Measurements from ENCODE around the gene RAD51B.
"Not testable (repeated sequence)": the region's sequence is repeated elsewhere in the genome, so short reads cannot be mapped to it uniquely, and the experiment has no call there.

The RAD51B gene

GRCh38 chr14:68174446-68174845, 354.9 kb downstream of the RAD51B start:
- no peak for DNase-seq (ENCODE audit: low read depth in 2 of 2)

DNA sequence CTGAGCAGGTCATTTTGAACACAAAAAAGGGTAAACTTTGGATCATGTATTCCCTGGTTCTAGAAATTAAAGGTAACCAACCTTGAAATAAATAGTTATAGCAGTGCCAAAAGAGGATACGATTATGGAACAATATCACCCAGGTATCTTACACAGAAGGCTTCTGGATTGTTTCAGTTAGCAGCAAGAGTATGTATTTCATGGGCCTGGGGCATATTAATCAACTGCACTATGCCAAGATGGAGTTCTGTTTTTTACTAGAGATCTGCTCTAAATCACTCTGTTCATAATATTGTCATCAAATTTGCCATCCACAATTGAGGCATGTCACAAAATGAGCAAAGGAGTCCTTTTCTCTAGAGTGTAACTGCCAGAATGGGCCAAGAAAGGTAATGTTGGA, 357.1 kb downstream of the RAD51B start:
- no peak for DNase-seq (ENCODE audit: low read depth in 2 of 2)

GRCh38 chr14:68177728-68178127, 358.1 kb downstream of the RAD51B start:
- no peak for DNase-seq (ENCODE audit: low read depth in 2 of 2)

GRCh38 chr14:68178282-68178681, 358.7 kb downstream of the RAD51B start:
- DNase-seq (ENCODE audit: low read depth in 2 of 2): no peak

- DNase-seq (ENCODE audit: low read depth in 2 of 2): no peak
Measured at GRCh38 chr14:68181519-68182326, 362.1 kb downstream of the RAD51B start.

DNA sequence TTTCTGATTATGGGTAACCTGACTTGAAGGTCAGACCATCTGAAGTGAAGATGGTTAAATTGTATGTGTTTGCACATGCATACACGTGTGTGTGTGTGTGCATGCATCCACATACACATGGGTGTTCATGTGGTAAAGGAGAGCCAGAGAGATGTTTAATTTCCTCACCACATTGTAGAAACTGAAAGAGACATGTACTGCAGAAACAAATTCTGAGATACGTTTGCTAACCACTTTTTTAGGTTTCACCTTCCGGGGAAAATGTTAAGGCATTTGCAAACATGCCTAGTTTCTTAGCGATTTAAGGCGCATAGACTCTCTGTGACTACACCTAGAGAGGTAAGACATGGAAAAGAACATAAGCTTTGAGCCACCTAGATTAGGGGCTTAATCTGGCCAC, 362.9 kb downstream of the RAD51B start:
- peak in 1 of 2 donors; percentile 0 for DNase-seq (ENCODE audit: low read depth in 2 of 2)

- not testable (repeated sequence) for DNase-seq (ENCODE audit: low read depth in 2 of 2)
Measured at GRCh38 chr14:68186500-68187276, 367.1 kb downstream of the RAD51B start.

GRCh38 chr14:68188174-68188573, 368.6 kb downstream of the RAD51B start:
- DNase-seq (ENCODE audit: low read depth in 2 of 2): no peak

DNA sequence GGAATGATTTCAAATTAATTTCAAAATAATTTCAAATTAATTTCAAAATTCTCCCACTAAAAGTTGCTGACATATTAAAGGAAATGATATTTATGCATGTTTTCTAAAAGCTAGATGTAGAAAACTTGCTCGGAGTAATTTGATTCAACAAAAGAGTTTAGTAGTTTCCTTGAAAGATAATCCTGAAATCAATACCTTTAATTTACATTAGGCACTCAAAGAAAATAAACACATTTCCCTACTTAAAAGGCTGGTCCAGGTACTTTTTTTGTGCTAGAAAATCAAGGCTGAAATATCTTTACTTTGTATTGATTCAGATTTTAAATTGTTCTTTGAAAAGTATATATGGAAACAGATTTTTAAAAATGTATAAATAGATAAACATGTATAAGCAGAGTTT, 370.5 kb downstream of the RAD51B start:
- no peak for DNase-seq (ENCODE audit: low read depth in 2 of 2)

- DNase-seq (ENCODE audit: low read depth in 2 of 2): no peak
Measured at GRCh38 chr14:68191567-68192321, 372.2 kb downstream of the RAD51B start.

DNA sequence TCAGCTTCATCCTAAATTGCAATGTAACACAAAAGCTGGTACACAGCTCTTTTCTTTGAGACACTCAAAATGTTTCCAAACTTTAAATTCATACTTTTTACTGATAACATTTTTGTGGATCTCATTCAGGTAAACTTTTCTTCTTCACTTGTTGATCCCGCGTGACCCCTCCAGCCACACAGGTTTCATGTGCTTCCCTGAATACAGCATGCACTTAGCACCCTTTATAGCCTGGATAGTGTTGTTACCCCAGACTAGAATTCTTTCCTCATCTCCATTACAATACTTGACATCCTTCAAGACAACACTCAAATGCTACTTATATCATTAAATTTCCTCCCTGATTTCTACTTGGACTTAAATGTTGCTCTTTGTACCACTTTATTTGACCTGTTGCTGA, 373.4 kb downstream of the RAD51B start:
- no peak for DNase-seq (ENCODE audit: low read depth in 2 of 2)

DNA sequence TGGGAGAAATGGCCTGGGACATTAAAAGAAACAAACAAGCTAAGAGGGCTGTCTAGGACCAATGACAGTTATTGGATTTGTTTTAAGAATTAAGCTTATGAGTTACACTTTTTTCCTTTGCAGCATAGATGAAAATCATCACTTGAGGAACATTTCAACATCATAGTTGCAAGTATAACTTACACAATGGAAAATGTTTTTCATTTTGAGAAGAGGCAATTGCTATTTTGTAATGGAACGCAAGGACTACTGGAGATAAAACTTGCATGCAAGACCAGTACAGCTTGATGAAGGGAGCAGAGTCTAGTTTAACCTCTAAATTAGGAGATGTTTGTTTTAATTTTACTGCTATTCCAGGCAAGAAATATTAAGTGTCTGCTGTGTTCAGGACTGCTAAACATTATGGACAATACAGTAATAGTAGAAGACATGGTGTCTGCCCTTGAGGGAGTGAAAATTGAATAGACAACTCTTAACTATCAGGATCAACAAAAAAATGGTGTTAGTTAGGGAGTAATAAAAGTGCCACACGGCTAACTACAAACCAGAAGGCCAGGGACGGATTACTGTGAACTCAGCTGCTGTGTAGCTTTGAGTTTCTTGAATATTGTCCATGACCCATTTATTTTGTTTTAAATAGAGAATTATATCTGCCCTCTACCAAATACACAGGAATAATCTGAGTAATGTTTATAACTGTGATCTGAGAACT, 374.5 kb downstream of the RAD51B start:
- DNase-seq (ENCODE audit: low read depth in 2 of 2): no peak

DNA sequence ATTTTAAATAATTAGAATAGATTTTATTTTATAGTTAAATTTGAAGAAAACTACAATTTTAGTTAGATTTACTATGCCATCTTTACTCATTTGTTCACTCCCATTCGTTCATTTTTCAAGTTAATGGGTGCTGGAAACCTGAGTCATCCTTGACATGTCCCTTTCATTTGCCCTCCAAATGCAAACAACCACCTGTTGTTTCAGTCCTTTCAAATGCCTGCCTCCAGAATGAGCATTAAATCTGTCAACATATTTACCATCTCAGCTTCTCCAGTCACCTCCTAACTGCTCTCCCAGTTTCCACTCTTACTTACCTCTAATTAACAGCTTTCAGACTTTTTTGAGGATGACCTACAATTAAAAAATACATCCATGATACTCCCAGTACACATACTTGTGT, 375.5 kb downstream of the RAD51B start:
- no peak for DNase-seq (ENCODE audit: low read depth in 2 of 2)

- DNase-seq (ENCODE audit: low read depth in 2 of 2): no peak
Measured at GRCh38 chr14:68198713-68199495, 379.3 kb downstream of the RAD51B start.

- DNase-seq (ENCODE audit: low read depth in 2 of 2): no peak
Measured at GRCh38 chr14:68199554-68200151, 380.1 kb downstream of the RAD51B start.

- DNase-seq (ENCODE audit: low read depth in 2 of 2): no peak
Measured at GRCh38 chr14:68203871-68204270, 384.3 kb downstream of the RAD51B start.

DNA sequence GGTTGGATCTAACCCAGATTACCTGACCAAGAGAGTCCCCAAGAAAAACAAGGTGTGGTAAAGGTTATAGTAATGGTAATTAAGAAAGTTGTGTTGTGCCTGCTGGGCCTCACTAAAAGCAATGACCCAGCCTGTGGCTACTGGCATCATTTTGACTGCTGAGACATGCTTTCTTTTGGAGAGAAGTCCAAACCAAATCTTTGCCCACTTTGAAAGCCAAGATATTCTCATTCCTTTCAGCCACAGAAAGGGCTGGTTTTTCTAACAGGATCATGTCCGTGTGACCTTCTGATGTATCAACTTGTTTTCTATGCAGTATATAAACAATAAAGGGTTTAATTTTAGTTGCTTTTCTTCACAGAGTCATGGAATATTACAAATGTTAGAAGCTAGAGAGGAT, 388.6 kb downstream of the RAD51B start:
- no peak for DNase-seq (ENCODE audit: low read depth in 2 of 2)

- DNase-seq (ENCODE audit: low read depth in 2 of 2): no peak
Measured at GRCh38 chr14:68208626-68209317, 389.2 kb downstream of the RAD51B start.

DNA sequence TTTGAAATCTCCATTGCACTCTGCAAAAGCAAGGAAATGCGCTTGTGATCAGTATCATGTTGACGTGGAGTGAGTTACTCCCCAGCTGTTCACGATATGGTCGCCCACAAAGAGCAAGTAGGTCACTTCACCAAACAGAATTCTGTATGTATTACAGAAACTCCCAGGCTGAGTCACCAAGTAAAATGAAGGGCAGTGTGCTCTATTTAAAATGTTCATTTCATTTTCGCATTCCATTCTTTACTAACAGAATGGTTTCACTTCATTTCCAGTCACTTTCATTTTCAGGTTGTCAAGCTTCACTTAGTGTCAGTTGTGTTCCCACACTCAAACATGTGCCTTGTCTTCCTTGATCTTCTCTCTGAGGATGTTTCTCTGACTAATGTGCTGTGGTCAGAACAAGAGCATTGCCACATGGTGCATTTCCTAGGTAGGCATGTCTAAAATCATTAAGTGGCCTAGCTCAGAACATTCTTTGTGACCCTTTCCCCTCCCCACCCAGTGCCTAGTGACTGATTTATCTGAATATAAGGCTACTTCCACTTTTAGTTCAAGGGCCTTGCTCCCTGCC, 391.2 kb downstream of the RAD51B start:
- DNase-seq (ENCODE audit: low read depth in 2 of 2): peak in 1 of 2 donors; percentile 14

- no peak for DNase-seq (ENCODE audit: low read depth in 2 of 2)
Measured at GRCh38 chr14:68211421-68211820, 391.8 kb downstream of the RAD51B start.

All from stimulated activated CD8-positive, alpha-beta memory T cell treated with anti-CD3 and anti-CD28 coated beads, Interleukin-2, amount 100 ng/mL, for 48 hours (primary cell).